Posterior vena cava (tissue), 2 donors: ENCODE results near the gene OR10A4. TPM values are rescaled to one million over a fixed set of nuclear protein-coding genes. Genes with fewer than 3 reads are reported as not detected.
"Not testable (repeated sequence)": the region's sequence is repeated elsewhere in the genome, so short reads cannot be mapped to it uniquely, and the experiment has no call there.

Experiments
- DNase-seq: peaks from one replicate; pipeline ENCODE4 v3.0.0-alpha.2; 2020; ENCODE audit warnings: low spot score
- intact Hi-C, 2 donors: fragments of 100-400 bp; cut with DNase I; formaldehyde crosslinking; loops; one replicate each; pipeline versions ENCODE4 v1.14.1 to v1.14.2; 2022 to 2023
- total RNA-seq, 2 donors: library from RNA; stranded (reverse); fragmentation: NEBNext Ultra II Directional; extraction: Animal tissue kit (Norgen Biotek cat#: 25700); gene quantifications; one replicate each; pipeline ENCODE4 v1.2.1, GENCODE V29; 2021
- donor health status: DM: yes; HTN: yes; CAD: no.
- donor health status: DM: yes; HTN: yes; CAD: no.

The OR10A4 gene
- total RNA-seq, 2 donors from 2014 or later: not detected

GRCh38 chr11:6892400-6892799 is 16.0 kb downstream of the OR10A4 start, which contains the start of gene OR2D2:
Gene OR2D2 (minus strand): TSS chr11:6892500. CDS start chr11:6892500, 0 bp downstream.
- DNase-seq: no peak
- intact Hi-C loops: no loop called here

- intact Hi-C loops: no loop called here
These were observed 17.7 kb downstream of the OR10A4 start for GRCh38 chr11:6894097-6894496.

DNA sequence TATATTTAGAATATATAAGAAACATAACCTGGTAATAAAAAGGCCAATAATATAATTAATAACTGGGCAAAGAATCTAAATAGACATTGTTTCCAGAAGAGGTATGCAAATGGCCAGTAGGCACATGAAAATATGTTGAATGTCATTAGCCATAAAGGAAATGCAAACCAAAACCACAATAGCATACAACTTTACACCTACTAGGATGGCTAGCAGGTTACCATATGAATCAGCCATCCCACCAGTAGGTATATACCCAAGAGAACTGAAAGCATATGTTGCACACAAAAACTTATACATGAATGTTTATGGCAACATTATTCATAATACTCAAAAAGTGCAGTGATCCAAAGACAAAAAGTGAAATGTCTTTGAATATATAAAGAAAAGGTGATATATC is 18.6 kb downstream of the OR10A4 start:
- intact Hi-C loops: no loop called here
- DNase-seq: no peak

More at GRCh38 chr11:6894097-6894496, 17.7 kb downstream of the OR10A4 start:
- no peak for DNase-seq

DNA sequence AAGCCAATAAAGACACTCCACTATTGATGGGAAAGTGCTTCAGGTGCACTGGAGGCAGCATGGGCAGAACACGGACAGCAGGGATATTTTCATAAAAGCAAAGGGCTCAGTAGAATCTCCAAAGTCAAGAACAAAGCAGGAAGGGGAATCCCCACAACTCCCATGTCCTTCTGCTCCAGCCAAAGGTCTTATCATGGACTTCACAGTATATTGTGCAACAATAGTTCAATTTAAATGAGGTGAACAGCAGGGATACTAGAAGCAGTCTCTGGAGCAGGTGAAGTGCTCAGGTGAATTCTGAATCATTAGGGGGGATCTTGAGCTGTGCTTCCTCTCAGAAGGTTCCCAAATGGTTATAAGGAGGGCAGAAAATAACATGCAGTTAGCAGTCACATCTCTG is 22.5 kb downstream of the OR10A4 start:
- intact Hi-C loops: no loop called here
- no peak for DNase-seq

GRCh38 chr11:6900327-6900999 is 24.0 kb downstream of the OR10A4 start:
- intact Hi-C loops: no loop called here
- no peak for DNase-seq

DNA sequence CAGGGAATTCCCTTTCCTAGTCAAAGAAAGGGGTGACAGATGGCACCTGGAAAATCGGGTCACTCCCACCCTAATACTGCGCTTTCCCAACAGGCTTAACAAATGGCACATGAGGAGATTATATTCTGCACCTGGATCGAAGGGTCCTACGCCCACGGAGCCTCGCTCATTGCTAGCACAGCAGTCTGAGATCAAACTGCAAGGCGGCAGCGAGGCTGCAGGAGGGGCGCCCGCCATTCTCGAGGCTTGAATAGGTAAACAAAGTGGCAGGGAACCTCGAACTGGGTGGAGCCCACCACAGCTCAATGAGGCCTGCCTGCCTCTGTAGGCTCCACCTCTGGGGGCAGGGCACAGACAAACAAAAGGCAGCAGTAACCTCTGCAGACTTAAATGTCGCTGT is 28.4 kb downstream of the OR10A4 start:
- peak; percentile 61 for DNase-seq
- intact Hi-C loops: not testable (repeated sequence)

DNA sequence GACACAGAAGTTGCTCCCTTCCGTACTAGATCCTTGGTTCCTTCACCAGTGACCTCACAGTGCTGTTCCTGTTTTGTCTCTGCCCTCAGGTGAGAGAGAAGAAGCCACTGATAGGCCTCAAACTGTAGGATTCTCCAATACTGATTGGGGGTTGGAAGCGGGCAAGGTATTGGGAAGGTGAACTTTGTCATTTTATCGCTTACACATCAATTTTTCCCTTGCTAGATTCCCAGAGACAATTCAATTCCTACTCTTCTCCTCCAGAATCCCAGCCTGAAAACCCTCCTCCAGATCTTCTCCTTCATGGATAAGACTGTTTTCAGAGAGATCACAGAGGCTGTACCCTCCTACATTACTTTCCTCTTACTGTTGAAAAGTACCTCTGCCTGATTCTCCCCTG is 35.0 kb downstream of the OR10A4 start:
- intact Hi-C loops: no loop called here
- DNase-seq: no peak

- intact Hi-C loops: no loop called here
- DNase-seq: no peak
These were observed 35.5 kb downstream of the OR10A4 start for GRCh38 chr11:6911948-6912347.

GRCh38 chr11:6919698-6920097 is 43.3 kb downstream of the OR10A4 start:
- DNase-seq: no peak
- intact Hi-C loops: no loop called here

DNA sequence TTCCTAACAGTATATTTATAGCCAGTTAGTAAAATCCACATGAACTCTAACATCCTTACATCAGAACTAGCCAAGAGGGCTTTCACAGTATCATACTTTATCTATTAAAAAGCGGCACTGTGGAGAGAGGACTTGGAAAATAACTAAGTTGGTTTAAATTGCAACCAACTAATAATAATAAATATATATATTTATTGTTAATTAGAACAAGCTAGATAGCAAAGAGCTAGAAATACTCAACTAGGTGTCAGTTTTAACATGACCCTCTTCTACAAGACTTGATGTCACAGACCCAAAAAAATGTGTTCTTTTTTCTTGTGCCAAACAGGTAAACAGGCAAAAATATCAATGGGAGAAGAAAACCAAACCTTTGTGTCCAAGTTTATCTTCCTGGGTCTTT is 44.3 kb downstream of the OR10A4 start, which contains the start of gene OR2D3:
OR2D3 (plus strand) TSS at position 301 of the 400 bp plus-strand sequence; CDS start at position 301, 0 bp downstream.
- intact Hi-C loops: no loop called here
- DNase-seq: no peak

DNA sequence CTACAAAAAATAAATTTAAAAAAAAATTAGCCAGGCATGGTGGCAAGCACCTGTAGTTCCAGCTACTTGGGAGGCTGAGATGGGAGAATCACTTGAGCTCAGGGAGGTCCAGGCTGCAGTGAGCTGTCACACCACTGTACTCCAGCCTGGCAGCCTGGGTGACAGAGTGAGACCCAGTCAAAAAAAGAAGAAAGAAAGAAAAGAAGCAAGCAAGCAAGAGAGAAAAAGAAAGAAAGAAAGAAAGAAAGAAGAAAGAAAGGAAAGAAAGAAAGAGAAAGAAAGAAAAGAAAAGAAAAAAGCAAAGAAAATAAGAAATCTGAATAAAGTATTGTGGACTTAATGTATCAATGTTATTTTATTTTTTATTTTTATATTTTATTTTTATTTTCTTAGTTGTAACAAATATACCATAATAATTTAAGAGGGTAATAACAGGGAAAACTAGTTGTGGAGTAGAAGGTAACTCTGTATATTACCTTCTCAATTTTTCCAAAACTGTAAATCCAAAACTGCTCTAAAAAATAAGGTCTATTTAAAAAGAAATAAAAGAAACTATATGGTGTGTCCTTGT is 48.7 kb downstream of the OR10A4 start:
- intact Hi-C loops: no loop called here
- DNase-seq: no peak

GRCh38 chr11:6925636-6926207 is 49.3 kb downstream of the OR10A4 start:
- intact Hi-C loops: no loop called here

GRCh38 chr11:6926208-6927029 is 50.0 kb downstream of the OR10A4 start, which contains the start of gene ZNF215:
Gene ZNF215 (plus strand): TSS chr11:6926426. CDS start chr11:6932273, 5,847 bp downstream.
- DNase-seq: peak; percentile 93
- intact Hi-C loops: no loop called here

More at GRCh38 chr11:6925636-6926207, 49.3 kb downstream of the OR10A4 start:
- no peak for DNase-seq

DNA sequence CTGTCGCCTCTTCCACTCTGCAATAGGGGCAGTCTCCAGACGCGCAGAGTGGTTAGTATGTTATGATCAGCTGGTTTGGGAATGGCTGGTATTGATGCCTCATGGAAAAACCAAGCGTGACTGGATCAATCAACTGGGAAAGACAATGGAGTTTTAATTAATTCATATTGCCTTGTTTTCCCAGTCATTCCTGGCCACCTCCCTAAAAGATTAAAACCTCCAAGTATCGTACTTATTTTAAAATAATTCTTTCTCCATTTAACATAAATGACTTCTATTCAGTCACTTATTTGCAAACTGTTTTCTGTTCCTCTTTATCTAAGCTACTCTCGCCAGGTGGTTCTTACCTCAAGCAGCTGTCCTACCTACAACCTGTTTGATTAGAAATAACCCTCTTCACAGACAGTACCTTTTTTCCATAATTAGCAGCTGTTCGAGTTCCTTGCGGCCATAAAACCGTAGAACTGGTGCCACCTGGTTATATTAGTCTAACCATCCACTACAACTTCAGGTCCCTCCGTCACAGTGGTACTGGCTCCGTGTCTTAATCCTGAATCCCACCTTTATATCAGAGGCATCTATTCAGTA is 50.7 kb downstream of the OR10A4 start:
- intact Hi-C loops: no loop called here
- DNase-seq: no peak

Other genes starting within 250 kb of the OR10A4 start
- 10 to 100 TPM; 28.9 to 42.3 TPM for gene DCHS1, start 220.8 kb upstream of the OR10A4 start, total RNA-seq
- 10 to 100 TPM; 25.6 to 28.2 TPM for gene MRPL17, start 193.3 kb upstream of the OR10A4 start, total RNA-seq
- under 1 TPM in 1 of 2 donors, not detected in 1; 0.10 TPM for gene OR2AG2, start 104.6 kb upstream of the OR10A4 start, total RNA-seq
- gene OR2AG1, start 93.6 kb upstream of the OR10A4 start, total RNA-seq: not detected
- gene OR6A2, start 76.9 kb upstream of the OR10A4 start, total RNA-seq: under 1 TPM in 1 of 2 donors, not detected in 1; 0.33 TPM
- not detected for gene OR10A5, start 30.9 kb upstream of the OR10A4 start, total RNA-seq
- not detected for gene OR10A2, start 13.6 kb upstream of the OR10A4 start, total RNA-seq
- not detected for gene OR2D2, start 15.9 kb downstream of the OR10A4 start, total RNA-seq
- not detected for gene OR2D3, start 44.4 kb downstream of the OR10A4 start, total RNA-seq
- 1 to 10 TPM; 1.3 to 1.5 TPM for gene ZNF215, start 49.8 kb downstream of the OR10A4 start, total RNA-seq
- gene ZNF214, start 143.7 kb downstream of the OR10A4 start, total RNA-seq: 1 to 10 TPM; 1.0 to 1.8 TPM
- gene NLRP14, start 143.9 kb downstream of the OR10A4 start, total RNA-seq: not detected
- gene RBMXL2, start 212.4 kb downstream of the OR10A4 start, total RNA-seq: not detected